Right atrium auricular region (tissue), 2 donors: ENCODE data around the gene NBPF3. TPM values are rescaled to one million over a fixed set of nuclear protein-coding genes. Genes with fewer than 3 reads are reported as not detected.

Experiments used
- DNase-seq: peaks from one replicate; pipeline ENCODE4 v3.0.0-alpha.2; 2019; ENCODE audit warnings: low spot score
- H3K27ac ChIP-seq, 2 donors: fragments of 200-600 bp; sonication (generic); 1 replicate in 1 of 2; 2 replicates in 1 of 2; pipeline ENCODE4 v1.5.1; 2016 to 2019
- H3K27me3 ChIP-seq, 2 donors: fragments of 200-600 bp; sonication (generic); one replicate each; pipeline versions ENCODE4 v1.5.1 to v1.6.0; 2017 to 2019
- H3K36me3 ChIP-seq: fragments of 200-600 bp; sonication (generic); one replicate; pipeline ENCODE4 v1.5.1; 2016
- H3K4me1 ChIP-seq, 2 donors: fragments of 200-600 bp; sonication (generic); one replicate each; pipeline versions ENCODE4 v1.5.1 to v1.6.0; 2017 to 2019
- H3K4me3 ChIP-seq, 2 donors: fragments of 200-600 bp; sonication (generic); 1 replicate in 1 of 2; 2 replicates in 1 of 2; pipeline ENCODE4 v1.5.1; 2017 to 2019; ENCODE audit warnings: mild to moderate bottlenecking in 1 of 2, moderate library complexity in 1 of 2
- H3K9me3 ChIP-seq, 2 donors: fragments of 200-600 bp; sonication (generic); one replicate each; pipeline ENCODE4 v1.5.1; 2019
- total RNA-seq, 2 donors: library from RNA; depleted of rRNA; stranded (reverse); fragments of >200 nt; gene quantifications; one replicate each; pipeline ENCODE4 v1.1.0, GENCODE V29; 2016
- TF ChIP-seq, protein P1 (sequence below), 2 donors: fragments of 200-600 bp; sonication (generic); IDR thresholded peaks; one replicate each; pipeline ENCODE4 v1.5.1; 2019; ENCODE audit warnings: antibody characterized with exemption in 2 of 2

Gene NBPF3
- total RNA-seq, 2 donors from 2014 or later: 4.8 to 8.1 TPM

DNA sequence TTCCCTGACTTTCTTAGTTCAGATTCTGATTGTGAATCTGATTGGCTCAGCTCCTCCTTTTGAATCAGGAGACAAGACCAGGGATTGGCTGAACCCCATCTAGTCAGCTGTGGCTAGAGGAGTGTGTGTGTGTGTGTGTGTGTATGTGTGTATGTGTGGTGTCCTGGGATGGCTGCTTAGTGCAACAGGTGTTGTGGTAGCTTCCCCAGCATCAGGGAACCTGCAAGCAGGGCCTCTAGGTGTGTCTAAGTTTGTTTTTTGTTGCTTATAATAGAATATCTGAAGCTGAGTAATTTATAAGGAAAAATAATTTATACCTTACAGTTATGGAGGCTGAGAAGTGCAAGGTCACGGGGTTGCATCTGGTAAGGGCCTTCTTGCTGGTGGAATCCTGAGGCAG, 56.1 kb downstream of the NBPF3 start:
- no peak overlapping the region for H3K4me3 ChIP-seq
- H3K9me3 ChIP-seq: no peaks in the 10 kb centered on the region
- TF ChIP-seq, protein P1, sequence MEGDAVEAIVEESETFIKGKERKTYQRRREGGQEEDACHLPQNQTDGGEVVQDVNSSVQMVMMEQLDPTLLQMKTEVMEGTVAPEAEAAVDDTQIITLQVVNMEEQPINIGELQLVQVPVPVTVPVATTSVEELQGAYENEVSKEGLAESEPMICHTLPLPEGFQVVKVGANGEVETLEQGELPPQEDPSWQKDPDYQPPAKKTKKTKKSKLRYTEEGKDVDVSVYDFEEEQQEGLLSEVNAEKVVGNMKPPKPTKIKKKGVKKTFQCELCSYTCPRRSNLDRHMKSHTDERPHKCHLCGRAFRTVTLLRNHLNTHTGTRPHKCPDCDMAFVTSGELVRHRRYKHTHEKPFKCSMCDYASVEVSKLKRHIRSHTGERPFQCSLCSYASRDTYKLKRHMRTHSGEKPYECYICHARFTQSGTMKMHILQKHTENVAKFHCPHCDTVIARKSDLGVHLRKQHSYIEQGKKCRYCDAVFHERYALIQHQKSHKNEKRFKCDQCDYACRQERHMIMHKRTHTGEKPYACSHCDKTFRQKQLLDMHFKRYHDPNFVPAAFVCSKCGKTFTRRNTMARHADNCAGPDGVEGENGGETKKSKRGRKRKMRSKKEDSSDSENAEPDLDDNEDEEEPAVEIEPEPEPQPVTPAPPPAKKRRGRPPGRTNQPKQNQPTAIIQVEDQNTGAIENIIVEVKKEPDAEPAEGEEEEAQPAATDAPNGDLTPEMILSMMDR (IDR thresholded peaks at IDR 0.05): no peak
- H3K27ac ChIP-seq: no peak overlapping the region
- H3K27me3 ChIP-seq: no peaks in the 10 kb centered on the region
- no peak for DNase-seq
- H3K36me3 ChIP-seq: no peaks in the 10 kb centered on the region
- H3K4me1 ChIP-seq: no peaks in the 10 kb centered on the region

DNA sequence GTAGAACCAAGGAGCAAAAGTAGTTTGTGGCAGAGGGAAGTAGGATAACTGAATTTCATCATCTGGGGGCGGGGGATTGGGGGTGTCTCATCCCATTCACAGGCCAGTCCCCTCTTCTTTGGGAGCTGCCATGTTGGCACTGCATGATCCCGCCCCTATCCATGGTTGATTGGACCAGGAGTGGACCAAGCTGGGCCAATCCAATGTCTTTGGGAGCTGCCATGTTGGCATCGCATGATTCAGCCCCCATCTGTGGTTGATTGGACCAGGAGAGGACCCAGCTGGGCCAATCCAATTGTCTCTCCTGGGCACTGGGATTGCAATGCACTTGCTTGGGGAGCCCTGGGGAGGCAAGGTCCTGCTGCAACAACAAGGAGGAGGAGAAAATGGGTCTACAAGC, 56.9 kb downstream of the NBPF3 start:
- Histone ChIP-seq H3K4me1 (no peaks in the 10 kb centered on the region), H3K4me3 (no peak overlapping the region), H3K9me3 (no peaks in the 10 kb centered on the region), H3K27ac (no peak overlapping the region), H3K27me3 (no peaks in the 10 kb centered on the region), H3K36me3 (no peaks in the 10 kb centered on the region)
- TF ChIP-seq, protein P1 (IDR thresholded peaks at IDR 0.05): no peak
- no peak for DNase-seq

DNA sequence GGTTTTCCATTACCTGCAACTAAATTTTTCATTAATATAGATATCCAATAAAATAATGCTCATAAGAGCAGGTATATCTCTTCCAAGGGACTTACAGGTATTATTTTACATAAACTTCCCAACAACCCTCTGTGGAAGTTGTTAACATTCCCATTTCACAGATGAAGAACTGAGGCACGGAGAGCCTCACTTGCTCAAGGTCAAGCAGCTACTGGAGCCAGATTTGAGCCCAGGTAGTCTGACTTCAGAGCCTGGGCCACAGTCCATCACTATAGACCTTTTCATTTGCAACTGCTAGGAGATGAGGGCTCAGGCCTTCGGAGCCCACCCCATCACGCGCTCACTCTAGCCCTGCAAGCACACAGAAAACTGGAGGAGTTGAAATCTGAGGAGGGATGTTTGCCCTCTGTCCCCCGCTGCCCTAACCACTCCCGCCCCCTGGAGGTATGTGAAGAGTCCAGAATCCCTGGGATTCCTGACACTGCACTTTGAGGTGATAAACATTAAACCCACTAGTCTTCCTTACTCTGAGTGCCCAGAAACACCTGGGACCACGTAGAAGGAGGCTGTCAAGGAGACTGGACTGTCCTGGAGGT, 57.6 kb downstream of the NBPF3 start:
- DNase-seq: no peak
- TF ChIP-seq, protein P1 (IDR thresholded peaks at IDR 0.05): no peak

DNA sequence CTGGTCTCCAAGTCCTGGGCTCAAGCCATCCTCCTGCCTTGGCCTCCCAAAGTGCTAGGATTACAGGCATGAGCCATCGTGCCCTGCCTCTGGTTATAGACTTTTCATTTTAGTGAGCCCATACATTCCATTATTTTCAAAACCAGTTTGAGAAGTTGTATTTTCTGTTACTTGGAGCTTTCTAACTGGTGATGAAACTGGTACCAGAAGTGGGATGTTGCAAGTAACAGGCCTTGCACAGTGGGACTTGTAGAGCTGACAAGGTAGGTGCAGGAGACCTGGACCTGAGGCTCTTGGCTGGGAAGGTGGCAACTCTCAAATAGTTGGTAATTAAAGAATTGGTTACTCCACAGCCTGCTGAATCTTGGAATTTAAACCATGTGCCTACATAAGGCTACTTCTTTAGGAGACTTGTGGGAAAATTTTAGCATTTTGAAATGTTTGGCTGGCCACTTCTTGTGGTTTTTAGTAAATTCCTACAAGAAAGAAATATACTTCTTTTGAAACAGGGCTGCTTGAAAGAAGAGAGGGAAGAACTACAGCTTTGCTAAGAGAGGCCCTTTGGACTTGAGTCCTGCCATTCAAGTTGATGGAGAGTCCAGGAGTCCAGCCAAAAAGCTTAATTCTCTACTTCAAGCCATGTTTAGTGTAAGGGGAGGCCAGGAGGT, 59.5 kb downstream of the NBPF3 start:
- TF ChIP-seq, protein P1 (IDR thresholded peaks at IDR 0.05): no peak
- Histone ChIP-seq H3K27ac (no peak overlapping the region), H3K27me3 (no peaks in the 10 kb centered on the region), H3K4me1 (no peaks in the 10 kb centered on the region), H3K4me3 (no peak overlapping the region), H3K36me3 (no peaks in the 10 kb centered on the region), H3K9me3 (no peaks in the 10 kb centered on the region)
- no peak for DNase-seq

More for the DNA sequence above, 57.6 kb downstream of the NBPF3 start:
- Histone ChIP-seq H3K4me1 (no peaks in the 10 kb centered on the region), H3K4me3 (no peak overlapping the region), H3K27ac (no peak overlapping the region), H3K36me3 (no peaks in the 10 kb centered on the region), H3K9me3 (no peaks in the 10 kb centered on the region), H3K27me3 (no peaks in the 10 kb centered on the region)

DNA sequence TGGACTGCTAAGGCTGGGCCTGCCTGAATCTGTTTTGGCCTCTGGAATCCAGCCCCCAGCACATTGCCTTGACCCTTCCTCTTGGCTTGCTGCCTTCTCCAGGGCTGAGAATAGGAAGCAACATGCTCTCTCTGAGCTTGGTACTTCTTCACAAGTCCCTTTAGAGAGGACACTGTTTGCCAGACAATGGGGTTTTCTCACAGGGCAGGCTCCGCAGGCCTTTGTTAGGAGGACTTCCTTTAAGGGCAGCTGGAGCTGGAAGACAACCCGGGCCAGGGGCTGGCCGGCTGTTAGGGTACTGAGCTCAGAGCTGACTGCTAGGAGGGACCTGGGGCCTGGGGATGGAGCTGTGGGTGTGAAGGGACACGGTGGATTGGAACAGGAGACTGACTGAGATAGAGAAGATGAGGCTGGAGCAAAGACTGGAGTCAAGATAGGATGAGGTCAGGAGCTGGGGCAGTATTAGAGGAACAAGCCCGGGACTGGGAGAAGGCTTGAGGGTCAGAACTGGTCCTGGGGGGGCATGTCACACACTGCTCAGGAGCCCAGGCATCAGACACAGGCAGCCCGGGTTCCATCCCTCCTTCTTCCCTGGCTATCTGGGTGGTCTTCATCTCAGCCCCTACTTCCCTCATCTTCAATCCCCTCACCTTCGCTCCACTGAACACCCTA, 63.9 kb downstream of the NBPF3 start:
- no peaks in the 10 kb centered on the region for H3K27me3 ChIP-seq
- no peak overlapping the region for H3K27ac ChIP-seq
- H3K9me3 ChIP-seq: no peaks in the 10 kb centered on the region
- DNase-seq: no peak
- TF ChIP-seq, protein P1 (IDR thresholded peaks at IDR 0.05): no peak
- no peak overlapping the region for H3K4me3 ChIP-seq
- peaks cover 0 to 6% of the 10 kb centered on the region in 2 donors for H3K4me1 ChIP-seq
- H3K36me3 ChIP-seq: no peaks in the 10 kb centered on the region
